Activated CD4-positive, alpha-beta T cell treated with anti-CD3 and anti-CD28 coated beads for 24 hours (primary cell): ENCODE measurements around the gene STPG3.

Experiments
- DNase-seq, 2 donors: peaks; one replicate each; pipeline ENCODE4 v3.0.0-alpha.2; 2020; ENCODE audit warnings: low read depth in 2 of 2

Gene STPG3

GRCh38 chr9:137265496-137266161, 14.5 kb downstream of the STPG3 start:
- no peak for DNase-seq

- DNase-seq, result no peak
Observed at GRCh38 chr9:137266162-137266527, 15.1 kb downstream of the STPG3 start.

DNA sequence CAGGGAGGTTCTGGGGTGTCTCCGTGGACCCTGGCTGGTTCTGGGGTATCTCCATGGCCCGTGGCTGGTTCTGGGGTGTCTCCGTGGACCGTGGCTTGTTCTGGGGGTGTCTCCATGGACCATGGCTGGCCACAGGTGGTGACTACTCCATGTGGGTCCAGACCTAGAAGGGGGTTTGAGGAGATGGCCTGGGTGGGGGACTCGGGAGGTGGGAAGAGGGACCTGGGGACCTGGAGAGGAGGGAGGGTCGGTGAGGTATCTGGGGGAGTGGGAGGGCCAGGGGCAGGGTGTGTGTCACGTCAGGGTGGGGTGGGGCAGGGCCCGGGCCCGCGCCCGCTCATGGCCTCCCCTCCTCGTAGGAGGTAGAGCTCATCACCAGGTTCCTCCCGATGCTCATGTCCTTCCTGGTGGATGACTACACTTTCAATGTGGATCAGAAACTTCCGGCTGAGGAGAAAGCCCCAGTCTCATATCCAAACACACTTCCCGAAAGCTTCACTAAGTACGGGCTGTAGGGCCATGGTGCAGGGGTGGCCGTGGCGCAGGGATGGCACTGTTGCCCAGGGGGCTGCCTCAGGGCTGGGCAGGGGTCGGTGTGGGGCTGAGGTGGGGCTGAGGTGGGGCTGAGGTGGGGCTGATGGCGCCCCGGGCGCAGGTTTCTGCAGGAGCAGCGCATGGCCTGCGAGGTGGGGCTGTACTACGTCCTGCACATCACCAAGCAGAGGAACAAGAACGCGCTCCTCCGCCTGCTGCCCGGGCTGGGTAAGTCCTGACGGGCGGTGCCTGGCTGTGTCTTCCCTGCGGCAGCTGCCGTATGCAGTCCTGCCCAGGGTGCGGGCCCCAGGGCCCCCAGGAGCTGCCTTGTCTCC, 15.7 kb downstream of the STPG3 start:
- DNase-seq, result no peak

- no peak for DNase-seq
Observed at GRCh38 chr9:137267933-137268355, 16.9 kb downstream of the STPG3 start.

DNA sequence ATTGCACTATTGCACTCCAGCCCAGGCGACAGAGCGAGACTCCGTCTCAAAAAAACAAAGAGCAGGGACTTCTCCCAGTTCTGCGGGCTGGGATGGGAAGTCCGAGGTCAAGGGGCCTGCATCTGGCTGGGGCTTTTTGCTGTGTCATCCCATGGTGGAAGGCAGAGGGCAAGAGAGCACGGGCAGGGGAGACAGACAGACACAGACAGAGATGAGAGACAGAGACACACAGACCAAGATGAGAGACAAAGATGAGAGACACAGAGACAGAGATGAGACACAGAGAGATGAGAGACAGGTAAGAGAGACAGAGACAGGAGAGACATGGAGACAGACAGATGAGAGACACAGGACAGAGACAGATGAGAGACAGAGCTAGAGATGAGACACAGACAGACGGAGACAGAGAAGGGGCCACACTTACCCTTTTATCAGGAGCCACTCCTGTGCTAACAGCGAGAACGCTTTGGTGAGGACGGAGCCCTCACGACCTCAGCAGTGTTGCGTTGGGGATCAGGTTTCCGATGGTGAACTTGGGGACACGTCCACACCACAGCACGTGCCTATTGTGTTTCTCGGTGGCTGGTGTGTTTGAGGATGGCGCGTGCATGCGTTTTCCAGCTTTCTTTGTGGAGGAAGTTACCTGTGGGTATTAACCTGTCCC, 17.6 kb downstream of the STPG3 start:
- DNase-seq, result no peak

DNA sequence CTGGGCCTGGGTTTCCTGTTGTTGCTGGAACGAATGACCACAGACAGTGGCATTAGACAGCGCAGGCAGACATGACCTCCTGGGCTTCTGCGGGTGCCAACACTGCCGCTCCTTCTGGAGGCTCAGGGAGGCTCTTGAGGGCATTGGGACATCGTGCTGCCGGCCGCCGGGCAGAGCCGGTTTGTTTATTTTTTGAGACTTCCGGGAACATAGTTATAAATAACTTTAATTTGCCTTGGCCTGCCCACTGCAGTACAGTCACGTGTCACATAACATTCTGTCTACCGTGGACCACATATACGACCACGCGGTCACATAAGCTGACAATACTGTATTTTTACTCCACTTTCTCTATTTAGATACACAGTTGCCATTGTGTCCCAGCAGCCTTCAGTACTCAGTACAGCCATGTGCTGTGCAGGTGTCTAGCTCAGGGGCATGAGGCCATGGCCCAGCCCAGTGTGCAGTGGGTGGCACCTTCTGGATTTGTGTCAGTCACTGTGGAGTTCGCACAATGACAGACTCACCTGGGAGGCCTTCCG, 18.2 kb downstream of the STPG3 start:
- DNase-seq, result no peak

DNA sequence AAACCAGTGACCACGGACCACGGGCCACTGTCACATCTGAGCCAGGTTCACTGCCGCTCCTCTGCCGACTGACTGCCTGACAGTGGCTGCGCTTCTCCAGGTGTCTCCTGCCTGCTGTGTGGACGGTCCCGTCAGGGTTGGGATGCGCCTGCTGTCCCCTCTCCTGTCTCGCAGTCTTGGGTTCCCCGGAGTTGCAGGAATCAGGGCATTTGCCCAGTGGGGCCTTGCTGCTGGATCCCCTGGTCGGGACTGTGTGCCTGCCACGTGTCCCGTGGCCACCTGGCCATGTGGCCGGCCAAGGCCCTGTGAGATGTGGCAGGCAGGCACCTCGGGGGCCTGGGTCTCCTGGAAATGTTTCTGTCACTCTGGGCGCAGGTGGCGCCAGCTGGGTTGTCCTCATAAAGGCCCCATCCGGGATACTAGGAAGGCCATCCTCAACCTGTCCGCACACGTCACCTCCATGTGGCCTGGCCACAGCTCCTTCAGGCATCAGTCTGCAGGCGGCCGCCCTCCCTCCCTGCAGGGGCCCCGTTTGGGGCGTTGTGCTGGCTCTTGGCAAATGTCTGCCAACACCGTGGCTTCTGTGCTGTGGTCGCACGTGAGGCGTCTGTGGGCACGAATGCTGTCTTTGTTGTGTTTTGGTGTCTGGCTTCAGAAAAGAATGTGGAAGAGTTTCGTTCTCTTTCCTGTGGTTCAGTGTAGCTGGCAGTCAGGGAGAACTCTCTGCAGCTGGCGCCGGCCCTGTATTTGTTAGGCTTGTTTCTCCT, 20.0 kb downstream of the STPG3 start:
- no peak for DNase-seq

DNA sequence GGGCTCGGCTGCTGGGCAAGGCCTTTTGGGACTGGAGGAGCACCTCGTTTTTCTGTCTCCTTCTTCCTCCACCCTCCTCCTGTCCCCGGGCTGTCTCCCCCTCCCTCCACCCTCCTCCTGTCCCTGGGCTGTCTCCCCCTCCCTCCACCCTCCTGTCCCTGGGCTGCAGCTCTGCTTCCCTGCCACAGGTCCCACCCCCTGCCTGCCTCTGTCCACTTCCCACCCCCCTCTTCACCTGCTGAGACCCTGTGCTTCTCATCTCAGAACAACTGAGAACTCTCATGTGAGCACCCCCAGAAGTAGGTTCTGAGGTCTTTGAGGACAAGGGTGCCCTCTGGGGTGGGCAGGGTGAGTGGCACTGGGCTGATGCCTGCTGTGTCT, 20.6 kb downstream of the STPG3 start:
- DNase-seq, result no peak

- DNase-seq, result no peak
Observed at GRCh38 chr9:137272241-137273094, 21.4 kb downstream of the STPG3 start.

GRCh38 chr9:137273095-137273490, 22.0 kb downstream of the STPG3 start:
- no peak for DNase-seq

DNA sequence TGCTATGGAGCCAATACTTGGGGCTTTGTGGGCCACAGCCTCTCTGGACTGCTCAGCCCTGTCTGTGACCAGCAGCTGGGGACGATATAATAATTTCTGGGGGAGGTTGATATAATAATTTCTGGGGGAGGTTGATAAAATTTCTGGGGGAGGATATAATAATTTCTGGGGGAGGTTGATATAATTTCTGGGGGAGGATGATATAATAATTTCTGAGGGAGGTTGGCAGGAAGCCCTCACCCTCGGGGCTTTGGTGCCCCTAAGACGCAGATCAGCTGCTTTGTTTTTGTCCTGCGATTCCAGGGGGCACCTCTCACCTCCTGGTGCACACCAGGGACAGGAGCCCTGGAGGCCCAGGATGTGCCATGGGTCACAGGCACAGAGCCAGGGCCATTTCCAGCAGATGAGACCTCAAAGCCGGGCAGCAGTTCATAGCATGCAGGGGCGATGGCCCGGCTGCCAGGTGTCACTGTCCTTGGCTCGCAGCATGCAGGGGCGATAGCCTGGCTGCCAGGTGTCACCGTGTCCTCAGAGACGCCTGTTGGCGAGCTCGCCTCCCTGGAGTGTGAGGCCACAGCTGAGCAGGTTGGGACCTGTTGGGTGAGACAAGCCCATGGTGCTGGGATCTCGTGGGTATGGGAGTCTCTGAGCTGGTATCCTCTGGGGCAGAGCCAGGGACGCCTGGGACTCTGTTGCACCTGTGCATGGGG, 22.7 kb downstream of the STPG3 start:
- no peak for DNase-seq

DNA sequence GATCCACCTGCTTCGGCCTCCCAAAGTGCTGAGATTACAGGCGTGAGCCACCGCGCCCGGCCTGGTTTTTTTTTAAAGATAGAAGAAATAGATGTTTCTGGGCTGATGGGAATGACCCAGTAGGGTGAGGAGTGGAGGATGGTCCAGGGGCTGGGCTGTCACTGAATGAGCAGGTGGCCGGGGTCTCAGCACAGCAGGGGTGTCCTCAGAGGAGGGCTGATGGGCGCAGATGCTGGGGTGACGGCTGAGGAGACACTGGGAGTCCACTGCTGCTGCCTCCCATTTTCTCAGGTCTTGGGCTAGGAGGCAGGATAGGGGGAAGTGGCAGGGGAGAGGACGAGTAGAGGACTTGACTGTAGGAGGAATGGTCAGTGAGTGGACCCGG, 24.1 kb downstream of the STPG3 start:
- DNase-seq, result no peak

DNA sequence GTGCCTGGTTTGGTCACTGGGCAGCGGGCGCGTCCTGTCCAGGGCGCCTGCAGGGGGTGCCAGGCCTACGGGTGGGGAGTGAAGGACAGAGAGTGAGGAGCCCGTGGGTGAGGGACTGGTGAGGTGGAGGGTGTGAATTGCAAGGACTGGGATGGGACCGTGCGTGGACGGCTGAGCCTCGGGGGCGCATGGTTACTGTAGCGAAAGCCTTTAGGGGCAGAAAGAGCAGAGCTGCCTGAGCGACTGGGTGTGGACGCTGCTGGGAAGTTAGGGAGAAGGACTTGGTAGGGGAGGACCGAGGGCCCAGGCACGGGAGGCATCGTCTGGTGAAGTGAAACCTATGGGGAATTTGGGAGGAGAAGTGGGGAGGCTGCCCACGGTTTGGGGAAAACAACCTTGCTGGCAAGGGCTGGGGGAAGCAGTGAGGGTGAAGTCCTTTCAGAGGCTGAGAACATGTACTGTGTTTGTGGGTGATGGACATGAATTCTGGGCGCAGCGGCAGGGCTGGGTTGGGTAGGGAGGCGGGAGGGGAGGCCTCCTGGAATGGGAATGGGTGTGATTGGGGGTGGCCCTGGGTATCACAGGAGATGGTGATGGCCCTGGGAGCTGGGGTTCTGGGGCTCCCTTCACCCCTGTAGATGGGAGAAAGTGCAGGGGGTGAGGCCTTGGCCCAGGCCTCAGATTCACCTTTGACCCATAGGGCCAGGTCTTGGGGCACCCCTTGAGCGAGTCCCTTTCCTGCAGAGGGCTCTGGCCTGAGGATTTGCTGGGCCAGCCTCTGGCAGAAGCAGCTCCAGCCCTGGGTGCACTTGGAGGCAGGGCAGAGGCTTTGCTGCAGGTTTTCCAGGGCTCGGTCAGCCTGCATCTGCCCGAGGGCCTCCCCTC, 24.7 kb downstream of the STPG3 start:
- DNase-seq, result no peak

GRCh38 chr9:137276473-137277328, 25.6 kb downstream of the STPG3 start:
- no peak for DNase-seq

DNA sequence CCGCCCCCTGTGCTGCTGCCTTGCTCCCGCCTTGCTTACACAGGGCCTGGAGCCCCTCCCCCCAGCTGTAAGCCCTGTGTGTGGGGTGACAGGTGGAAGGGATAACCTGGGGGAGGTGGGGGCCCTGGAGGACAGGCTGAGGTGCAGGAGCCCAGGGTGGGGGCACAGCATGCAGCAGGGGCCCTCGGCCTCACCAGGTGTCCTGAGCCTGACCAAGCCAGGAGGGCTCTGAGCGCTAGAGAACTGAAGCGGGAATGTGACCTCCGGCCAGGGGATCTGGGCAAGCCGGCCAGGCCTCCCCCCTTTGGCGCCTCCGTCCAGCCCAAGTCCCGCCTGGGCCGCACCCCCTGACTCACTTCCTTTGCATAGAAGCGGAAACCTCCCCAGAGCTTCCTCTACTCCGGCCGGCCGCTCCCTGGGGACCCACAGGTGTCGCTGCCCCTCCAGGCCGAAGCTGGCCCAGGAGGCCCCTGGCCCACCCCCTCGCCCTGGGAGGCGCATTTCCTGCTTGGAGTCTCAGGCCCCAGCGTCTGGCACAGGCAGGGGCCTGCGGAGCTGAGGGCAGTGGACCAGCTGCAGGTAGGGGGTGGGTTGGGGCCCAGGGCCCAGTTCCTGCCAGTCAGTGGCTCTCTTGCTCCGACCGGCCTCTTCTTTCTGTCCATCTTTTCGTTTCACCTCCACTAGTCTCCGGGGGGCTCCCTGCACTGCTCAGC, 26.4 kb downstream of the STPG3 start, which contains the start of gene TOR4A:
Gene TOR4A (plus strand): TSS at position 398 of the 713 bp plus-strand sequence. CDS start 964 bp downstream, outside the sequence.
- no peak for DNase-seq

GRCh38 chr9:137278061-137278701, 27.1 kb downstream of the STPG3 start:
- no peak for DNase-seq
